Activated effector memory CD4-positive, alpha-beta T cell treated with anti-CD3 and anti-CD28 coated beads, Interleukin-2, amount 50 U/mL, for 16 hours (primary cell): ENCODE measurements around the gene GPR17.

ENCODE experiments used
- DNase-seq: peaks from one replicate; pipeline ENCODE4 v3.0.0-alpha.2; 2020

Gene GPR17

GRCh38 chr2:127645395-127646291 is at the start of gene GPR17:
Gene GPR17, plus strand, starts transcription at chr2:127646153. Its CDS starts 4,583 bp downstream, at chr2:127650736.
- no peak for DNase-seq

- peak; percentile 27 for DNase-seq
Observed at GRCh38 chr2:127596311-127597045, 49.5 kb upstream of the GPR17 start.

GRCh38 chr2:127597046-127597983 is 48.6 kb upstream of the GPR17 start:
- peak; percentile 33 for DNase-seq

GRCh38 chr2:127597984-127598380 is 48.0 kb upstream of the GPR17 start:
- peak; percentile 3 for DNase-seq

- DNase-seq: no peak
Observed at GRCh38 chr2:127598711-127599110, 47.2 kb upstream of the GPR17 start.

- no peak for DNase-seq
Observed at GRCh38 chr2:127599211-127599610, 46.7 kb upstream of the GPR17 start.

- peak; percentile 2 for DNase-seq
Observed at GRCh38 chr2:127604986-127605385, 41.0 kb upstream of the GPR17 start.

- DNase-seq: peak; percentile 31
Observed at GRCh38 chr2:127605691-127606263, 40.2 kb upstream of the GPR17 start.

- peak; percentile 48 for DNase-seq
Observed at GRCh38 chr2:127606625-127607398, 39.1 kb upstream of the GPR17 start.

- peak; percentile 31 for DNase-seq
Observed at GRCh38 chr2:127607399-127607908, 38.5 kb upstream of the GPR17 start.

- DNase-seq: peak; percentile 60
Observed at GRCh38 chr2:127608061-127609030, 37.6 kb upstream of the GPR17 start.

- DNase-seq: peak; percentile 41
Observed at GRCh38 chr2:127609031-127609751, 36.8 kb upstream of the GPR17 start.

GRCh38 chr2:127609818-127610217 is 36.1 kb upstream of the GPR17 start:
- peak; percentile 50 for DNase-seq

GRCh38 chr2:127610561-127610960 is 35.4 kb upstream of the GPR17 start:
- peak; percentile 37 for DNase-seq

GRCh38 chr2:127611076-127611925 is 34.7 kb upstream of the GPR17 start:
- DNase-seq: peak; percentile 36

- peak; percentile 27 for DNase-seq
Observed at GRCh38 chr2:127612111-127612822, 33.7 kb upstream of the GPR17 start.

- peak; percentile 12 for DNase-seq
Observed at GRCh38 chr2:127614246-127614645, 31.7 kb upstream of the GPR17 start.

- peak; percentile 36 for DNase-seq
Observed at GRCh38 chr2:127614731-127615130, 31.2 kb upstream of the GPR17 start.
